Caki2 (cell line): ENCODE data around the gene TEX14. TPM values are rescaled to one million over a fixed set of nuclear protein-coding genes. Genes with fewer than 3 reads are reported as not detected.
"Not testable (repeated sequence)": the region's sequence is repeated elsewhere in the genome, so short reads cannot be mapped to it uniquely, and the experiment has no call there.

Experiments used
- DNase-seq: peaks from one replicate; pipeline ENCODE4 v3.0.0-alpha.2; 2015; ENCODE audit warnings: low read depth
- in situ Hi-C: cut with HindIII; loops from 2 replicates; pipeline ENCODE4 v1.10.0; 2016; ENCODE audit warnings: low sequenced_read_pairs, low pct_unique_long_range_greater_than_20kb, mixed read lengths
- total RNA-seq: library from RNA; depleted of rRNA; stranded (reverse); fragments of >200 nt; shearing (Covaris generic); gene quantifications from 2 replicates; pipeline ENCODE4 v1.2.3, GENCODE V29; 2014; ENCODE audit warnings: low replicate concordance

TEX14 gene
- total RNA-seq, 1 experiment from 2014 or later: not detected

DNA sequence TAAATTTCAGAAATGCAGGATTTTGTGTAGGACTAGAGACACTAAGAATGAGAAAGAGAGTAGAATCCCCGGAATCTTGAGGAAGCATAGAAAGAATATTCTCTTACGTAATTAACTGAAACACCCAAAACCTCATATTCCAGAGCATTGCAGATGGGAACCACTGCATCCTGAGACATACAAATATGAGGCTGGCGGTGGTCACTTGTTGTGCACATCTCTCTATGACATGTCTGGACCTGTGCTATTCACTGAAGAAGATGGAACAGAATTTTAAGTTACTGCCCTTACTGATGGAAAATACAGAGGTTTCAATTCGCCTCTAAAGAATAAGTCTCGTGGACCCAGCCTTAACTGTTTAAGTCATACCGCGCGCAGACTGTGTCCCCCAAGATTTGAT is 1.4 kb upstream of the TEX14 start:
- in situ Hi-C loops: no loop called here
- DNase-seq: peak; percentile 9

DNA sequence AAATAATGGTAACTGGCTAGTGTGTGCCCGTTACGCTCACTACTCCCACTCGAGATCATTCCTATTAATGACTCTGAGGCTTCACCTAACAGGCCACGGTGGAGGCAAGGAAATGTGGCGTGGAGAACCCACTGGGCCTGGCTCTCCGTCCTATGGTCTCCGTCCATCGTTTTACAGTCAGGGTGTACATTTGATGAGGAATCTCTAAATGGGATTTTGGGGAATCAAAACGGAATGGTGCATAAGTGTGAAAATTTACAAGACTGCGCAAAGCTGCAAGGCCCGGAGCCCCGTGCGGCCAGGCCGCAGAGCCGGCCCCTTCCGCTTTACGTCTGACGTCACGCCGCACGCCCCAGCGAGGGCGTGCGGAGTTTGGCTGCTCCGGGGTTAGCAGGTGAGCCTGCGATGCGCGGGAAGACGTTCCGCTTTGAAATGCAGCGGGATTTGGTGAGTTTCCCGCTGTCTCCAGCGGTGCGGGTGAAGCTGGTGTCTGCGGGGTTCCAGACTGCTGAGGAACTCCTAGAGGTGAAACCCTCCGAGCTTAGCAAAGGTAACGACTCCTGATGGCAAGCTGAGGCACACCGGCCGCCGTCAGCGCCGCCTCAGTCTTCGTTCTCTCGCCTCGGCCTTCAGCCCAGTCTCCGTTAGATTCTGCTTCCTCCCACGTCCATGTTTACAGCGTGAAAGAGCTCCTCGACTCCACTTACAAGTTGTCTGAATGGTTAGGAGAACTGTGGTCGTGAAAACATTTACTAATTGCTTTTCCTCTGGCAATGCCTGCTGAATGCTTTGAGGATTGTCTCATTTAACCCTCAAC is 602 bp upstream of the TEX14 start, which contains the start of gene RAD51C:
TSS of gene RAD51C (plus strand) at position 364 of the 817 bp plus-strand sequence. CDS start at position 406, 42 bp downstream.
- in situ Hi-C loops: no loop called here
- peak; percentile 87 for DNase-seq

DNA sequence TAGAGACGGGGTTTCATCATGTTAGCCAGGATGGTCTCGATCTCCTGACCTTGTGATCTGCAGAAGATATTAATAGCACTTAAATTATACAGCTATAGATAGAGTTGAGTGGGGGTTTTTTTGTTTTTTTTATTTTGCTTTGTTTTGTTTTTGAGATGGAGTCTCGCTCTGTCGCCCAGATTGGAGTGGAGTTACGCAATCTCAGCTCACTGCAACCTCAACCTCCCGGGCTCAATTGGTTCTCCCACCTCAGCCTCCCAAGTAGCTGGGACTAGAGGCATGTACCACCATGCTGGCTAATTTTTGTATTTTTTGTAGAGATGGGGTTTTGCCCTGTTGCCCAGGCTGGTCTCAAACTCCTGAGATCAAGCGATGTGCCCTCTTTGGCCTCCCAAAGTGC is 1.8 kb downstream of the TEX14 start:
- DNase-seq, in situ Hi-C loops: not testable (repeated sequence)

DNA sequence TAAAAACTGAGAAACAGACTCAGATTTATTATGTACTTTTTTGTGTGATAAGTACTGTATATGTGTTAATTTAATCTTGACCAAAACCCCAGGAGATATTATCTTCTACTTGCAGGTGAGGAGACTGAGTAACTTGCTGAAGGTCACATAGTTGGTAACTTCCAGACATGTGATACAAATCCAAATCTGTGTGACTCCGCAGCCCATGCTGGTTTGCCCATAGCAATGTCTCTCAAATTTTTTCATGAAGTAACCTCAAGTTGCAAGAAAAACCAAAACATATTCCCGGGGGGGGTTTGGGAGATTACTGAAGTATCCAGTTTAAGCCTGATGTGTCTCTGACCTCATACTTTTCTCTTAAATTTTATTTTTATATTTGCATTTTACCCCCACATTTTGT is 3.3 kb downstream of the TEX14 start:
- in situ Hi-C loops: no loop called here
- no peak for DNase-seq

DNA sequence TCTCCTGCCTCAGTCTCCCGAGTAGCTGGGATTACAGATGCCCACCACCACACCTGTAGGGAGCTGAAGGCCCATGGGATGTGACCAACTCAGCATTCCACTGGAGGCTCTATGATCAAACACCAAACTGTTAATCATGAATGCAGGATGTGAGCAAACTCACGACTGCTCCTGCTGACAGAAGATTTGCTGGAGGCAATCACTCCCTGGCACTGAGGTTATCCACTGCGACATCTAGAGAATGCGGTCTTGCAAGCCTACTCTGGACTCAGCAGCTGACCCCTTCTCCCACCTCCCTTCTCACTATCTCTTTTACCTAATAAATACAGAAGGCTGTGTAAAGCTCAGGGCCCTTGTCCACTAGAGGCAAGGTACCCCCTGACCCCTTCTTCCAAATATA is 4.9 kb downstream of the TEX14 start:
- DNase-seq: no peak
- in situ Hi-C loops: no loop called here

DNA sequence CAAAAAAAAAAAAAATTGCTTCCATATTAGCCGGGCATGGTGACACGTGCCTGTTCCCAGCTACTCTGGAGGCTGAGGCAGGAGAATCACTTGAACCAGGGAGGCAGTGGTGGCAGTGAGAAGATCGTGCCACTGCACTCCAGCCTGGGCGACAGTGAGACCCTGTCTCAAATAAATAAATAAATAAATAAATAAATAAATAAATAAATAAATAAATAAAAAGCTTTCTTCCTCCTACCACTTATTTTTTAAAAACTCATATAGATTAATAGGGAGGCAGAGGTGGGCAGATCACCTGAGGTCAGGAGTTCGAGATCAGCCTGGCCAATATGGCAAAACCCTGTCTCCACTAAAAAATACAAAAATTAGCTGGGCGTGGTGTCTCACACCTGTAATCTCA is 7.4 kb downstream of the TEX14 start:
- in situ Hi-C loops, DNase-seq: not testable (repeated sequence)

DNA sequence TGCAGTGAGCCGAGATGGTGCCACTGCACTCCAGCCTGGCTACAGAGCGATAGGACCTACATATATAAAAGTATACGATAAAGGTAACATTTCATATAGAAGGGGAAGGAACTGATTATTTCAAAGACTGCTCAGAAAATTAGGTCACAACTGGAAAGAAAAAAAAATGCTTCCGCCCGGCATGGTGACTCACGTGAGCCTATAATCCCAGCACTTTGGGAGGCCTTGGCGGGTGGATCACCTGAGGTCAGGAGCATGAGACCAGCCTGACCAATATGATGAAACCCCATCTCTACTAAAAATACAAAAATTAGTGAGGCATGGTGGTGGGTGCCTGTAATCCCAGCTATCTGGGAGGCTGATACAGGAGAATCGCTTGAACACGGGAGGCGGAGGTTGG is 7.8 kb downstream of the TEX14 start:
- no peak for DNase-seq
- in situ Hi-C loops: no loop called here

DNA sequence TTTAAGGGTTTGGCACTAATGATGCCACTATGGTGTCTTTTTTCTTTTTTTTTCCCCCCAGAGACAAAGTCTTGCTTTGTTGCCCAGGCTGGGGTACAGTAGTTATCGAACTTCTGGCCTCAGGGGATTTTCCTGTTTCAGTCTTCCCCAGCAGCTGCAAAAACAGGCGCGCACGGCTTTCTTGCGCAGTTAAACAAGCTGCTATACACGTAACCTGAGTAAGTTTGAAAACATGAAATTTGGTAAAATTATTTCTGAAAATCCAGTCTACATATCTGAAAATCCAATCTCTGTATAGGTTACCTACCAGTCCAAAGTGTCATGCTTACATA is 11.8 kb downstream of the TEX14 start:
- no peak for DNase-seq
- in situ Hi-C loops: no loop called here

DNA sequence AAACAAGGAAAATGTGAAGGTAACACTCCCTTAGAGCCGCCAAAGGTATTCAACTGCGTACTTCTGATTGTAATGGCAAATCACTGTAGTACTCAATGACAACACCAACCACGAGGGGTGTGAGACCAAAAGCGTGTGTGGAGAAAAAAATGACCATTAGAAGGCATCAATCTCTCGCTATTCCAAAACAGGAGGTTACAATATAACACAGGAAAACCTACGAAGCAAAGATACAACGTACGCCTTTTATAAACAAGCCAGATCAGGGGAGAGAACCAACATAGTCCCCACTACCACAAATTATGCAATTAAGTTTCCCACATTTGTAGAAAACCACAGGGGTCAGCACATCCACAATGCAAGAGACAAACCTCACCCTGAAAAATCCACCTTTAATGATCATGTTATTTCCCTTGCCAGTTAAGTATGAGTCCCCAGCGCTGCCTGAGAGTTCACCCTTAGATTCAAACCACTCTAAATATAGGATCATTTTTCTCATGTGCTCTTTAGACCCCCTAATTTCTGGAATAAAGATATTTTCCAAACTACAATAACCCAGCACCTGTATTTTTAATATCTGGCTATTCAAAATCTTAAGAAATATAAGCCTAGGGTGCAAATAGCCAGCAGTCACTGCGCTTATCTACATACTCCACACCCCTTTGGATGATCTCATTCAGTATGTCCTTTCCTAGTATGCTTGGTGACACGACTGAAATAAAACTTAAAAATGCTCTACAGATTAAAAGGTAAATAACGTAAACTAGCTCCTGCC is 12.4 kb downstream of the TEX14 start:
- peak; percentile 77 for DNase-seq
- in situ Hi-C loops: no loop called here

DNA sequence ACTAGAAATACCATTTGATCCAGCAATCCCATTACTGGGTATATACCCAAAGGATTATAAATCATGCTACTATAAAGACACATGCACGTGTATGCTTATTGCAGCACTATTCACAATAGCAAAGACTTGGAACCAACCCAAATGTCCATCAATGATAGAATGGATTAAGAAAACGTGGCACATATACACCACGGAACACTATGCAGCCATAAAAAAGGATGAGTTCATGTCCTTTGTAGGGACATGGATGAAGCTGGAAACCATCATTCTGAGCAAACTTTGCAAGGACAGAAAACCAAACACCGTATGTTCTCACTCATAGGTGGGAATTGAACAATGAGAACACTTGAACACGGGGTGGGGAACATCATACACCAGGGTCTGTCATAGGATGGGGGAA is 13.6 kb downstream of the TEX14 start:
- DNase-seq, in situ Hi-C loops: not testable (repeated sequence)

DNA sequence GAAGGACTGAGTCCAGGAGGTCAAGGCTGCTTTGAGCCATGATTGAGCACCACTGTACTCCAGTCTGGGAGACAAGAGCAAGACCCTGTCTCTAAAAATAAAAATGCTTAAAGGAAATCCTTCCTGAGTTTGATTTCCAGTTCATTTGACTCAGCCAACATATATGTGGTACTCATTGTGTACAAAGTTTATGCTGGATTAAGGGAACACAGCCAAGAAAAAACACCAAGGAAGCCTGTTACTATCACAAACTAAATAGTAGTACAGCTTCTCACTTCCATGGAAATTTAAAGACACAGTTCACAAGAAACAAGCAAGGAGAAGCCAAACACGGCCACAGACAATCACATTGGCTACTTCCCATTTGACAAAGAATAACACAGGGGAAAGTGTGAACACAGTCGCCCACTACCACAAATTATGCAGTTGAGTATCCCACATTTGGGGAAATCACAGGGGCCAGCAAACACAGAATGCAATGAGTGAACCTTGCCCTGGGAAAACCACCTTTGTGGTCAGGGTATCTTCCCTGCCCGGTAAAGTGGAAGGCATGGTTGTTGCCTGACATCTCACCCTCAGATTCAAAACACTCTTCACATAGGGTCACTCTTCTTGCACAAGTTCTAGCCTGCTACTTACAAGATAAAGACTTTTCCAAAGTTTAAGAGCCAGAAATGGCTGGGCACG is 14.5 kb downstream of the TEX14 start:
- in situ Hi-C loops: no loop called here
- no peak for DNase-seq

DNA sequence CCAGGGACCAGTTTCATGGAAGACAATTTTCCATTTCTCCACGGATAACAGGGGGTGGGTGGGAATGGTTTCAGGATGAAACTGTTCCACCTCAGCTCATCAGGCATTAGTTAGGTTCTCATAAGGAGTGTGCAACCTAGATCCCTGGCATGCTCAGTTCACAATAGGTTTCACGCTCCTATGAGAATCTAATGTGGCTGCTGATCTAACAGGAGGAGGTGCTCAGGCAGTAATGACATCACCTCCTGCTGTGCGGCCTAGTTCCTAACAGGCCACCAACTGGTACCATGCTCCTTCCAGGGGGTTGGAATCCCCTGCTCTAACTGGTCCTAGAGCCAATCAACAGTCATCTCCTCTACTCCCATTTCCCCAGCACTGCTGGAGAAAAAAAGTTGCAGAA is 19.9 kb downstream of the TEX14 start:
- in situ Hi-C loops: no loop called here
- DNase-seq: no peak

DNA sequence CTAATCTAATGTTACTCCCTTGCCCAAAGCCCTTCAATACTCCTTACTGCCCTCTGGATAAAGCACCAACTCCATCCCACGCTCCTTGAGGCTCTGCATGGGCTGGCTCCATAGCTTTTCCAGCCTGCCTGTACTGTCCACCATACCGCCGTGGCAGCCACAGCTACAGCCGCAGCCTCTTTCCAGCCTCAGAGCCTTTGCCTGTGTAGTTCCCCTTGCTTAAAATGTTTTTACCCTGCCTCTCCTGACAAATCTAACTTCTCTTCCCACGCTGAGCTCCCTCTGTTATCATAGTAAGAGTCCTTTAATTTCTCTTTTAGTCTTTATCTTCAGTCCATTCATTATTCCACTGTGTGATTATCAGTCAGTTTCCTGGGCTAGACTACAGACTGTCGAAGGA is 22.0 kb downstream of the TEX14 start:
- in situ Hi-C loops: no loop called here
- no peak for DNase-seq

DNA sequence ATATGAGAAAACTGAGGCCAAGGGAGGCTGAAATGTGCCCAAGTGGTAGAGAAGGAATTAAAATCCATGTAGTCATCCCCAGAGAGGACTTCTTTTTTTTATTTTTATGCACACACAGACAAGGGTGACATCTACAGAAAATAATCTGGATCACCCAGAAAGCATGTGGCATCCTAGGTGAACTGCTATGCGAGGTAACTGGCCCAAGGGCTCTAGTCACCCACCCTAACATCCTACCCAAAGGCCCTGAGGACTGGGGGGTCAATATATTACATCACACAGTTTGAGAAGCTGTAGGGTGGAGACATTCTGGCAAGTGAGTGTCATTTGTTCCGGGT is 23.3 kb downstream of the TEX14 start:
- DNase-seq: no peak
- in situ Hi-C loops: no loop called here

DNA sequence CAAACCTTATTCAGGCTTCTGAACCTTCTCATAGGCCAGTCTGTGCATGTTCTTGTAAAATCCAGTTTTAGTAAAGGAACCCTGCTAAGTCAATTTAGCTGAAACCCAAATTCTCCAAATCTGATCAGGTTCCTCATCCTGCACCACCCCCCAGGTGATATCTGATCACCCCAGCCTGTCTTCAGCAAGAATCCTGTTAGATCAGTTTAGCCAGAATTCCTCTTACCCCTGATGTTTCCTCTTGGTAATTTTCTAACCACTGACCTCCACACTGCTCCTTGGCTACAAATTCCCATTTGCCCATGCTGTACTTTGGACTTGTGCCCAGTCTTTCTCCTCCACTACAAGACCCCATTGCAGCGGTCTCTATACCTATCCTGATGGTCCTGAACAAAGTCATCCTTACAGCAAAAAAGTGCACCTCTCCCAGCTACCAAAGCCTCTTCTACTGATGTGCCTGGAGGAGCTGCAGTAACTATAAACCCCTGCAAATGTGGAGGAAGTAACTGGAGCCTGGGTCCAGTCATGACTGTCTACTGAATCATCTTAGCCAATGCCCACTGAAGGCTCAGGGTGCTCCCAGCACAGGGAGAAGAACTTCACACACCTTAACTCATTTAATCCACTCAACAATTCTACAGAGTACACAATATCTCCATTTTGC is 23.8 kb downstream of the TEX14 start:
- DNase-seq: no peak
- in situ Hi-C loops: no loop called here

DNA sequence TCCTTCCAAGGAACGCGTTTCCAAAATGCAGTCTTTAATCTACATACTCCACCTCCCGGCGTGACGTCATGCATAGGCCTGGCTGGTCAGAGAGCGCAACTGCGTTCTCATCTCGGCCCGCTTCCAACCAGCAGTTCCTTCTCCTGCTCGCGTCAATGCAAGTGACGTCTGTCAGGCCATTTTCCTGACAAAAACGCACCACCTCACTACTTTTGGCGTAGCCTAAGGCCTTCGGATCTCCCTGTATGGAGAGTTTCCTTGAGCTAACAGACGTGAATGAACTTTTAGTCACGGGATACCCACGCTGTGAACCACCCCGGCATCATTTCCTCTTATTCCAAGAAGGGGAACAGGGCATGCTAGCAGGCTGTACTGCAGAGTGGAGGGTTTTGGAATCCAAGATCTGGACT is 25.0 kb downstream of the TEX14 start:
- DNase-seq: no peak

DNA sequence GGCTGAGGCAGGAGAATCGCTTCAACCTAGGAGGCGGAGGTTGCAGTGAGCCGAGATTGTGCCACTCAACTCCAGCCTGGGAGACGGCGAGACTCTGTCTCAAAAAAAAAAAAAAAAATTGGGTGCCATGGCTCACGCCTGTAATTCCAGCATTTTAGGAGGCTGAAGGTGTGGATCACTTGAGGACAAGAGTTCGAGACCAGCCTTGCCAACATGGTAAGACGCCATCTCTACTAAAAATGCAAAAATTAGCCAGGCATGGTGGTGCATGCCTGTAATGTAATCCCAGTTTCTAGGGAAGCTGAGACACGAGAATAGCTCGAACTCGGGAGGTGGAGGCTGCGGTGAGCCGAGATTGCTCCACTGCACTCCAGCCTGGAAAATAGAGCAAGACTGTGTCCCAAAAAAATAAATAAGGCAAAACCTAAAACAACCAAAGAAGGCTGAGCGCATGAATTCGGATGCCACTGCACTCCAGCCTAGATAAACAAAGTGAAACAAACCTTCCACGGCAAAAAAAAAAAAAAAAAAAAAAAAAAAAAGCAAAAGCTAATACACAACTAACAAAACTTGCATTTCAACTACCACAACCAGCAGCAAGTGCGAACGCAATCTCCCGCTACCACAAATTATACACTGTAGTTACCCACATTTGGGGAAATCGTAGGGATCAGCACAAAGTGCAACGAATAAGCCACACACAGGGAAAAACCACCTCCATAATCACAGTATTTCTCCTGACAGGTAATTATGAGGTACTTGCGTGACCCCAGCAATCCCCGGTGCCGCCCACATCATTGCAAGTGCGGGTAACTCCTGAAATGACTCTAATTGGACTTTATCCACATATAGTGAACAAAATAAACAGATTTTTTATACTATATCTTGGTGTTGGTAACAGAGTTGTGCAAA is 25.6 kb downstream of the TEX14 start:
- DNase-seq: no peak
- in situ Hi-C loops: no loop called here

More for the DNA sequence above, 25.0 kb downstream of the TEX14 start:
- in situ Hi-C loops: no loop called here

DNA sequence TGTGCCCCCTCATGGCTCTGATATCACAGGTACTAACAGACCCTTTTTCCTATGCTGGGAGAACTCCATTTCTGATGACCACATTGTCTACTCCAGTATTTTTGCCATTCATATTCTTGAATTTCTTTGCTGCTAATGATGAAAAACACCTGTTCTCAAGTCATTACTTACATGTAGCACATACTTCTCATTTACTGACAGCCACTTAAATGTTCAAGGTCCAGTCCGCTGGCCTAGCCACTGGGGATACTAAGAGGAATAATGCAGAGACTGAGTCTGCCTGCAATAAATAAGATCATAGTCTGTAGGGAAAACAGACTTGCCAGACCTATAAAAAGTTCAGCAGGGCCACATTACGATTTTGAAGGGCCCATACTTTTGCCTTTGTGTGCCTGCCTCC is 27.5 kb downstream of the TEX14 start:
- DNase-seq: no peak
- in situ Hi-C loops: no loop called here
